T-helper 22 cell (primary cell): ENCODE data around the gene OLA1.

ENCODE experiments used
- DNase-seq: peaks from one replicate; pipeline ENCODE4 v3.0.0-alpha.2; 2020; ENCODE audit warnings: low read depth

The OLA1 gene

DNA sequence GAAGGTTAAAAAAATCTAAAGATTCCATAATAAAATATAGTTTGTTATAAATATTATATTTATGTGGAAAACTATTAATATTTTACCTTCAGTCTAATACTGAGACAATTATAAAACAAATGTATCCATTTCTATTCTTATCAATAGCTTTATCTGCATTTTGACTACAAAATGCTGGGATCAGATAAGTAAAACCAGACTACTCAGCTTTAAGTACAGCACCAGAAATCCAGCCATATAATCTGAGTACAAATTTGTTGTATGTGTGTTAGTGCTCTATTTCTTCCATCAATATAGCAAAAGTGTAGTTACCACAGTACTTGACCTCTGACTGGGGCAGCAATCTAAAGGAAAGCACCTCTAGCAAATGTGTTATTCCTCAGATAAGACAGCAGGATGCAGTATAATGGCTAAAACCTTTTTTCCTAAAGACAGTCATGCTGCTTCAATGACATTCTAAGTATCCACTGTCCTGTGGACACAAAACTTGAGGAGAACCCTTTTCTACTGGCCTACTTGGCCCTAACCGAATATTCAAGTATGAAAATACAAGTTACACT, 68.1 kb downstream of the OLA1 start:
- no peak for DNase-seq

- DNase-seq = no peak
Measured at GRCh38 chr2:174177316-174177890, 70.9 kb downstream of the OLA1 start.

DNA sequence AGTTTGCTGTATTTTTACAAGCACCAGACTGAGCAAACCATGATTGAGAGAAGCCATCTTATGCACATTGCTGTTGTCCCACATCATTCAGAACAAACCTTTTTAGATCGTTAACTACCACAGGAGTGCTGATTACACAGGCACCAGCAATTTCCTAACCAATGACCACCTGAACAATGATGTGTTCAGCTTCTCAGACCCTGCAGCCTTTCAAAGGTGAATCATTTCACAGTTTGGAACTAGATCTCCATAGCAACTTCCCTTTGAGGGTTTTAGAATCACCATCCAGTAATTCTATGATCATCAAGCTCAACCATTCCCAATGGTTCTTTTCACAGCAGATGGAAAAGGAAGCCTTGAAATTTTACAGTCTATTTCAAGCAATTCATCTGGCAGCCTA, 71.4 kb downstream of the OLA1 start:
- DNase-seq = no peak

DNA sequence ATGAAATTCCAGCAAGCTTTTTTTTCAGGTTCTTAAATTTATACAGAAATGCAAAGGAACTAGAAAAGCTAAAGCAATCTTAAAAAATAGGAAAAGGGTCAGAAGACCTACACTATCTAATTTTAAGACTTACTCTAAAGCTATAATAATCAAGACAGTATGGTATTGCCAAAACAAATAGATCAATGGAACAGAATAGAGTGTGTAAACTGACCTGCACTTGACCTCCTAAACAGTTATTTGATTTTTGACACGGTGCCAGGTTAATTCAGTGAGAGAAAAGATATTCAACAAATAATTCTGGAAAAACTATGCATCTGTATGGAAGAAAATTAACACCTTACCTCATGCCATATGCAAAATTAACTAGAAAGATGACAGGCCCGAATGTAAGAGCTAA, 73.6 kb downstream of the OLA1 start:
- DNase-seq = no peak

DNA sequence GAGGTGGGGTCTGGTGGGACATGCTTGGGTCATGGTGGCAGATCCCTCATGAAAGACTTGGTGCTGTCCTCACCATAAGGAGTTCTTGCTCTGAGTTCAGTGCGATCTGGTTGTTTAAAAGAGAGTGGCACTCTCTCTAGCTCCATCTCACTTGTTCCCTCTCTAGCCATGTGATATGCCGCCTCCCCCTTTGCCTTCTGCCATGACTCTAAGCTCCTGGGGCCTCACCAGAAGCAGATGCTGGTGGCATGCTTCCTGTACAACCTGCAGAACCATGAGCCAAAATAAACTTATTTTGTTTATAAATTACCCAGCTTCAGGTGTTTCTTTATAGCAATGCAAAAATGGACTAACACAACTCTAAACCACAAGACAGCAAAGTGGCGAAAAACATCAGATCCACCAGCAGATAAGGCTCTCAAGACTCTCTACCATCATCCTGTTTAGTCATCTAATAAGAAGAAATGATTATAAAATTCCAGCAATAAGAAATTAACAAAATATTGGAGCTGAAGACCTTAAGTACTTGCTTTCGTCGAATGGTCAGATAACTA, 75.5 kb downstream of the OLA1 start:
- no peak for DNase-seq

DNA sequence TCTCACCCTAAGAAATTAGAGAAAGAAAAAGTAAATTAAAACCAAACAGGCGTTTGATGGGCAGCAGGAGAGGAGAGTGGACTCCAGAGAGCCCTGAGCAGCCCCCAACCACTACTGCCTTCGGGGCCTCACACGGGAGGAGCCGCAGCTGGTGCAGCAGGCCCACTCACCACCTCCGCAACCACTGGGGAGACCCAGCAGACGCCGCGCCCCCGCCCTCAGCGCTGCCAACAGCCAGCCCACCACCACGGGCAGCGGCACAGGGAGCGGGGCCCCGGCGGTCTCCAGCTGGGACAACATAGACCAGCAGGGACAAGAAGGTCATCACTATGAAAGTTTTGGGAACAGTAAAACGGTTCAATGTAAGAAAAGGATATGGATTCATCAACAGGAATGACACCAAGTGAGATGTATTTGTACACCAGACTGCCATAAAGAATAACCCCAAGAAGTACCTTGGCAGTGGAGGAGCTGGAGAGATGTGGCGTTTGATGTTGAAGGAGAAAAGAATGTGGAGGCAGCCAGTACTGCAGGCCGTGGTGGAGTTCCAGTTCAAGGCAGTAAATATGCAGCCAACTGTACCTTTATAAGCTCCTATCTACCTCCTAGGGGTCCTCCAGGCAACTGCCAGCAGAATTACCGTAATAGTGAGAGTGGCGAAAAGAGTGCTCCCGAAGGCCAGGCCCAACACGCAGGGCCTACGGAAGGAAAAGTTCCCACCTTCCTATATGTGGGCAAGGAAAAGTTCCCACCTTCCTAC, 76.5 kb downstream of the OLA1 start:
- DNase-seq = no peak

- DNase-seq = no peak
Measured at GRCh38 chr2:174169372-174169771, 79.0 kb downstream of the OLA1 start.

- DNase-seq = no peak
Measured at GRCh38 chr2:174166261-174166660, 82.1 kb downstream of the OLA1 start.

- DNase-seq = no peak
Measured at GRCh38 chr2:174161490-174161889, 86.8 kb downstream of the OLA1 start.

- no peak for DNase-seq
Measured at GRCh38 chr2:174158003-174158402, 90.3 kb downstream of the OLA1 start.

DNA sequence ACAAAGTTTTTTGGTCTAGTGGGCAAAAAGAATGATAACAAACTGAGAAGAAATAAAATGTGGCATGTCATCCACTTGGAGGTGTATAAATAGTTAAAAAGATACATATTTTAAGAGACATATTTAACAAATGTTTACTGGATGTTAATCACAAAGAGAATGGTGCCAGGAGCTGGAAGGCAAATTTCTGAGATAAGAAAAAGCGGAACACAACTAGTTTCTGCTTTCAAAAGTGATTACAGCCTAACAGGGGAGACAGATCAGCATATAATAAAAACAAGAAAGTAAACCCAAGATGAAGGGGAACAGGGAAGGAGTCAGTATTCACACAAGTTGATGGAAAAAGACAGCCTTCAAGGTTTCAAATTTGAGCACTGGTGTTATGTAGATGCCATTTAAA, 91.3 kb downstream of the OLA1 start:
- no peak for DNase-seq

- no peak for DNase-seq
Measured at GRCh38 chr2:174153757-174154680, 94.3 kb downstream of the OLA1 start.

DNA sequence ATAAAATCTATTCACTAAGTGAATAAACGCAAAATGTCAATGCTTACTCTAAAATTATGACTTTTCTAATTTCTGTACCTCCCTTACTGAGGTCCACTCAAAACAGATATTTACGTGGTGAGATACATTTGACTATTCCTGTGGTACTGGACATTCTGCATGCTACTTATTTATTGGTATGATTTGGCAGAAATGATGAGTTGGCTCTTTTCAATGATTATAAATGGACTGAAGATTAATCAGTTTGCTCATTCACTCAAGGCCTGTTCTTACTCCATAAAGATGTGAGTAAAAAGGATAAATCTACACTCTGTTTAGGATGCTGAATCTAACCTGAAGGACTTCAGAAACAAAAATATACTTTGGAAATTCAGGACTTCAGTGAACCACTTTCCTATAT, 98.8 kb downstream of the OLA1 start:
- DNase-seq = no peak

DNA sequence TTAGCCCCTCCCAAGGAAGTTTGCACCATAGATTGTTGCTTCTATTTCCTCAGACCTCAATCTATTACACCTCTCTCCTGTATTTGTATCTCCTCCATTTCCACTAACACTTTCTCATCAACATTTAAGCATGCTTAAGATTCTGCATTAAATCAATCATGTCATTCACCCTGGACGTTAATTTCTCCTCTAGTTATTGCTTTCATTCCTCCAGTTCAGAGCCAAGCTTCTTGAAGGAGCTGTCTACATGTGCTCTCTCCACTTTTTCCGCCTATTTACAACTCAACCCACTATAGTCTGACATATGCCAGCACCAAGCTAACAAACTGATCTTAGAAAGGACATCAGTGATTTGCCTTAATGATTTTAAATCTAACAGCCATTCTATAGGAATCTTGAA, 99.5 kb downstream of the OLA1 start:
- no peak for DNase-seq

DNA sequence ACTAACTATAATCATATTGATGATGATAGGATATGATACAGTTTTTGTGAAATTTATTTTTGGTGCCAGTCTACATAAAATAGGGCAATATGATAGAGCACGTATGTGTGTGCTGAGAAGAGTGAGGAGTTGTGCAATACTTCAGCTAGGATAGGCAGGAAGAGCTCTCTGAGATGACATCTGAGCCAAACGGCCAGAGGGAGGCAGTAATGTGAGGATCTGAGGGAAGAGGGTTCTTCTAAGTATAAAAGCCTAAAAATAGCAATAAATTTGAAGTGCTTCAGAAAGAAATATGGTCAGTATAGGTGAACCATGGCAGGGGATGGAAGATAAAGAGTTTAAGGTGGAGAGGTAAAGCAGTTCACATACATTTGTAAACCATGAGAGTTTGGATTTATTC, 102.5 kb downstream of the OLA1 start:
- no peak for DNase-seq

DNA sequence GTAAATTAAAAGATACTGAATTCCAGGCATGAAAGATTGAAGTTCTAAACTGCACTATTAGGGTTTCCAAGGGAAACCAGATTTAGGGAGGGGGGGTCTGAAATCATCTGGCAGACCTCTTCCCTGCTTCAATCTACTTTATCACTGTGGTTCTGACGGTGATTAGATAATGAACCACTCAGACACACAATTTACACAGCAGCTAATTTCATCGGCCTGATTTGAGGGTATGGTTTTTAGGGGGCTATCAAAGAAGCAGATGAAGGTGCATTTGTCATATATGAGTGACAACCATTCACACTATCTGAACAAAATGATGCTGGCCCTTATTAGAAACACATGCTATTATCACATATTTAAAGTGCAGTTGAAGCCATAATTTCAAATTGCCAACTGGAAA, 106.0 kb downstream of the OLA1 start:
- DNase-seq = no peak

DNA sequence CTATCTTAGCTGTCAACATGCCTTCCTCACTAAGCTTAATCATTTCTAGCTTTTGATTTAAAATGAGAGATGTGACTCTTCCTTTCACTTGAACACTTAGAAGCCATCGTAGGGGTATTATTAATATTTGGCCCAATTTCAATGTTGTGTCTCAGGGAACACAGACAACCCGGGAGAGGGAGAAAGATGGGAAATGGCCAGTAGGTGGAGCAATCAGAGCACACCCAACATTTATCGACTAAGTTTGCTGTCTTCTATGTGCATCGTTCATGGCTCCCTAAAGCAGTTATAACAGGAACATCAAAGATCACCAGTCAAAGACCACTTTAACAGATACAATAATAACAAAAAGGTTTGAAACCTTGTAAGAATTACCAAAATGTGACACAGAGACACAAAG, 110.2 kb downstream of the OLA1 start:
- no peak for DNase-seq

DNA sequence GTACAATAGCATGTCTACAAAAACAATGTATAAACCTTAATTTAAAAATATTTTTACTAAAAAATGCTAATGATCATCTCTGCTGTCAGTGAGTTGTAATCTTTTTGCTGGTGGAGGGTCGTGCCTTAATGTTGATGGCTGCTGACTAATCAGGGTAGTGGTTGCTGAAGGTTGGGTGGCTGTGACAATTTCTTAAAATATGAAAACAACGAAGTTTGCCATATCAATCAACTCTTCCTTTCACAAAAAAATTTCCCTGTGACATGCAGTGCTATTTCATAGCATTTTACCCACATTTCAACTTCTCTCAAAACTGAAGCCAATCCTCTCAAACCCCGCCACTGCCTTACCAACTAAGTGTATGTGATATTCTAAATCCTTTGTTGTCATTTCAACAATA, 112.4 kb downstream of the OLA1 start:
- DNase-seq = no peak

- no peak for DNase-seq
Measured at GRCh38 chr2:174125090-174125489, 123.2 kb downstream of the OLA1 start.

DNA sequence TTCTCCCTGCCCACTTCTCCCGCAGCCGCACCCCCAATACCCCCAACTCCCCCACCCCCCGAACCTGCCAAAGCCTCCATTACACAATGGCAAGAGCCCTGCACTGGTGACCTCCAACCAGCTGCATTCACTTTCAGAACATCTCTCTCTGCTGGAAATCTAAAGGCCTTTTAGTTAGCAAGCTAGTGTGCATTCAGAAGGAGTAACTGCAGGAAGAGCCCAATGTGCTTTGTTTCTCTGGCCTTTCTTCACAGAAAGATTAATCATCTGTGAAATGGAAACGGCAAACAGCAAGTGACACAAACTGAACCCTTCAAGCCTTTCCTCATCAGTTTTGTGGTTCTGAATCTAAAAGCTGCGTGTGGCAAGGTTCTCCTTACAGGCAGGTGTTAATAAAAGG, 124.2 kb downstream of the OLA1 start:
- no peak for DNase-seq

DNA sequence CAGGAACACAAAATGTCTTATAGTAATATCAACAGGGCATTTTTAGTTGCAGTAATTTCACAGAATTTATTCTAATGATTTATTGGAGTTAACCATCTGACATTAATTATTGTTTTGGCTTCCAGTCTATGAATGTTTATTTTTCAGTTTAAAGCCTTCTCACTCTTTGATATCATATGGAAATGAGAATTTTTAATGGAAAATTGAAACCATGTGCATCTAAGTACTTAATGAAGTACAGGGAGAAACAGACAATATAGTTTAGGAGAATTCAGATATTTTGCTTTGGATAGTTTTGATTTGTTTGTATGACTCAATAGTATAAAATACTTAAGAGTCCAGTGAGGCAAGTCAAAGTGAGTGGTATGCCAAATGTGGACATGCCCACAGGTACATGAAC, 126.1 kb downstream of the OLA1 start:
- no peak for DNase-seq

GRCh38 chr2:174121612-174122011, 126.7 kb downstream of the OLA1 start:
- DNase-seq = no peak
